ACC112 (cell line): ENCODE results near the gene RFC5.
"Not testable (repeated sequence)": the region's sequence is repeated elsewhere in the genome, so short reads cannot be mapped to it uniquely, and the experiment has no call there.

Experiments used
- H2AFZ ChIP-seq: fragments of 200-600 bp; sonication (generic); one replicate; pipeline ENCODE4 v1.6.0; 2017; ENCODE audit warnings: antibody characterized with exemption, low read length; ENCODE audit not compliant: unreplicated experiment
- H3K27ac ChIP-seq: fragments of 200-600 bp; sonication (generic); 2 replicates; pipeline ENCODE4 v1.5.1; 2014; ENCODE audit warnings: low read depth, mild to moderate bottlenecking, antibody characterized with exemption, low read length, moderate library complexity
- H3K27me3 ChIP-seq: fragments of 200-600 bp; sonication (generic); 2 replicates; pipeline ENCODE4 v1.6.1; 2014; ENCODE audit warnings: mild to moderate bottlenecking, antibody characterized with exemption, low read length, moderate library complexity, mixed read lengths; ENCODE audit not compliant: insufficient read depth
- H3K36me3 ChIP-seq: fragments of 200-600 bp; sonication (generic); 2 replicates; pipeline ENCODE4 v1.6.1; 2016; ENCODE audit warnings: mild to moderate bottlenecking, antibody characterized with exemption, low read length, moderate library complexity, mixed read lengths; ENCODE audit not compliant: insufficient read depth
- H3K4me1 ChIP-seq: fragments of 200-600 bp; sonication (generic); one replicate; pipeline ENCODE4 v1.6.1; 2016; ENCODE audit warnings: low read length, mixed read lengths; ENCODE audit not compliant: insufficient read depth, unreplicated experiment, control insufficient read depth
- H3K4me3 ChIP-seq: fragments of 200-600 bp; sonication (generic); 2 replicates; pipeline ENCODE4 v1.5.1; 2014; ENCODE audit warnings: mild to moderate bottlenecking, low read depth, low read length
- H3K79me2 ChIP-seq: fragments of 200-600 bp; sonication (generic); one replicate; pipeline ENCODE4 v1.6.0; 2016; ENCODE audit warnings: low read length; ENCODE audit not compliant: control insufficient read depth, unreplicated experiment, insufficient read depth

Gene RFC5

GRCh38 chr12:118081521-118081920, 65.0 kb downstream of the RFC5 start:
- H2AFZ ChIP-seq, H3K27ac ChIP-seq, H3K27me3 ChIP-seq, H3K36me3 ChIP-seq, H3K79me2 ChIP-seq, H3K4me3 ChIP-seq, H3K4me1 ChIP-seq: not testable (repeated sequence)
